AG08395 (cell line): ENCODE results near the gene DNTT.

Experiments used
- DNase-seq: peaks from one replicate; pipeline ENCODE4 v3.0.0; 2012; ENCODE audit warnings: mixed read lengths, low spot score

Gene DNTT

GRCh38 chr10:96309628-96310320 lies 5.5 kb downstream of the DNTT start:
- no peak for DNase-seq

DNA sequence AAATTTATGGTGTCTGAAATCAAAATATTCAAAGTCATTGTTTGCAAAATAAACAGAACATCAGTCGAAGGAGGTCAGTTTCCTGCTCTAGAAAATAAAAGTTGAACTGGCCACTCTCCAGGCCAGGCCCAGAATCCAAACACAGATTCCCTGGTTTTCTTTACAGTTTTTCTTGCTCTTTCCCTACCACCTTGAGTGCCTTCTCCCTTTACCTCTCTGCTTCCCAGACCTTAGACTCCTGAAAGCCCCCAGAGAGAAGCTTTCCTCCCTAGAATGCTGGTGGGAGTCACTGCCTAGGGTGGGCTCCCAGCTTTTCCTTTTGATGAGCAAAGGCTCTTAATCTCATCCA lies 6.1 kb downstream of the DNTT start:
- DNase-seq, result no peak

DNA sequence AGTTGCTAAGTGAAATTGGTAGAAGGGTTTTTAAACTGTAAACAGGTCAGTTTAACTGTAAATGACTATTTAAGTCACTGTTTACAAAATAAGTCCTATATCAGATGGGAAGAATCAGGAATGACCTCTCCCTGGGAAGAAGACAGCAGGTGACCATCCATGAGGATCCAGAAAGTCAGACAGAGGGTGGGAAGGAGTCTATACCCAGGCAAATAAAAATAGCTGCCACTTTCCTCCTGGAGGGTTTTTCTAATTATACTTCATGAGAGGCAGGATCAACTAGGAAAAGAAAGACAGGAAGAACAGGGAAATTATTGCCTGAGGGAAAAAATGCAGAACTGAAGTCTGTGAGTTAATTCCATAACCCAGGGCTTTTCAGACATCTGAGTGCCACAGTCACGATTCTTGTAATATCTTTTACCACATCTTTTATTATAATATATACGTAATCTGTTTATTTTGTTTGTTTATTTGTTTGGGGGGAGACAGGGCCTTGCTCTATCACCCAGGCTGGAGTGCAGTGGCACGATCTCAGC lies 7.0 kb downstream of the DNTT start:
- no peak for DNase-seq

DNA sequence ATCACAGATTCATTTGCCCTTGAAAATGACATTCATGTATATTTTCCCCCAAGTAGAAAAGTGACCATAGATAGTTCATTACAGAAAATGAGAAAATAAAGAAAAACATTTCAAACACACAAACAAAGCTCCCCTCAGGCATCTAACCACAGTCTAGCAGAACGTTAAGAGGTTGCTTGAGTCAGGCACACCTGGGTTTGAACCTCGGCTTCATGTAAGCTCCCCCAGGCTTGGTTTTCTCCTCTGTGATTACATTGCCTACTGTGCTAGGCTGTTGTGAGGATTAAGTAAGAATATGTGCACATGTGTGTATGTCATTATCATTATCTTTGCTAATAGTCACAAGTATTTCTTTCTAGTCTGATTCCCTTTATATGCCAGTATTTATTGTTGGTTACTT lies 9.1 kb downstream of the DNTT start:
- no peak for DNase-seq

DNA sequence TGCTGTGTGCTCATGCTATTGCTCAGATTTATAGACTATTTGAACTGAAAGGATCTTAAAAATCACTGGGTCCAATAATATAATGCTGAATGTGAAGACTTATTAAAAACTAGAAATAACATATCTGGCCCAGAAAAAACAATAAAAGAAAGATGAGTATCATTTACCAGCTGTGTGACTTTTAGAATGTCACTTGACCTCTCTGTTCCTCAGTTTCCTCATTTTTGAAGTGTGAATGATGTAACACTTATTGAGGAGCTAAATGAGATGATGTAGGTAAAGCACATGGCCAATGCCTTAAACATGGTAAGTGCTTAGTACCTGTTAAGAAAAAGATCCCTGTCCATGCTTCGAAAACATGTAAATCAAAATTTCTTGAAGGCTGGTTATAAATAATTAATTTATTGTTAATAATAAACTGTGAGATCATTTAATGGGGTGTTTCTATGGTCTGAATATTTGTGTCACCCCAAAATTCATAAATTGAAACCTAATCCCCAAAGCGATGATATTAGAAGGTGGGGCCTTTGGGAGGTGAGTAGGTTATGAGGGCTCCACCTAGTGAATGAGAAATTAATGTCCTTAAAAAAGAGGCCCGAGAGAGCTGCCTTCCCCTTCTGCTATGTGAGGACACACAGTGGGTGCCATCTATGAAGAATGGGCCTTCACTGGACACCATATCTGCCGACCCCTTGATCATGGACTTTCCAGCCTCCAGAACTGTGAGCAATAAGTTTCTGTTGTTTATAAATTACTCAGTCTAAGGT lies 13.0 kb downstream of the DNTT start:
- no peak for DNase-seq

DNA sequence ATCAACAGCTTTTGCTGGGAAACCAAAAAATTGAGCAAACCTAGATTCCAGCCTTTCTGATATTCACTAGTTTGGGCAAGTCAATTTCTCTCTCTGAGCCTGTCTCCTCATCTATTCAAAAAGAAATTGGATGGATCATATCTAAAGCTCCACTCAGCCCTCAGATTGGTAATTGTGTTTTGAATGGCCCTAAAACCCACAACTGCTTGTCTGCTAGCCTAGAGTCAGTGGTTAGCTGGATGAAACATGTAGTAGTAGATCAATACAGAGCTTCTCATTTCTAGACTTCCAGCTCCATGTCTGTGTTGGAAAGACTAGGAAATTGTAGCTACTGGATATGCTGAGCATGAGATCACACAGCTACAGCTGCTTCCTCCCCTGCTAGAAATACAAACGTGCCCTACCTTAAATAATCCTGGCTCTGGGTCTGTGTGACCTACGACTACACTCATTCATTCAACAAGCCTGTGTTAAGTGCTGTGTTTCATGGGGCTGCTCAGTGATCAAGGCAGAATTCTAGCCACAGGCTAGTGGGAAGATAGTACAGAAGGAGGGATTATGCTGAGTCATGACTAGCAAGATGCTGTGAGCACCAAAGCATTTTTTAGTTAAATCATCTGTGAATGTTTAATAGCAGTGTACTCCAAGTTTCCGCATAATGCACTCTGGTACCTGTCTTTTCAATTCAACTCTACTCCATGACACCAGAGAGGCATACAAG lies 15.7 kb downstream of the DNTT start:
- no peak for DNase-seq

DNA sequence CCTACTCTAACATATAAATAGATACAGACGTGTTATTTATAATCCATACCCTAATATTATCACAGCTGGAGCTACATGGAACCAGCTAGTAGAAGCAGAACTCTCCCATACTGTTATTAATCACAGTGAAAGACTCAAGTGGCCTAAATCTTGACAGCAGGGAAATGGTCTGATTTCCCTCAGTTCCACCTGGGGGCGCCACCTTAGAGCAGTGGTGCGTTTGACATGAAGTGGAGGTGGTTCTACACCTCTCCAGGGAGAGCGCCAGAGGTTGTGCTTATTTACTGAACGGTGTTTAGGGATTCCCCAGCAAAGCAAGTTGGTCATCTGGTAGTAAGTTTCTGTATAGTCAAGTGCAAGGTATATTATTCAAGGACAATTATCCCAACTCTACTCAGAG lies 17.6 kb downstream of the DNTT start:
- DNase-seq, result no peak

DNA sequence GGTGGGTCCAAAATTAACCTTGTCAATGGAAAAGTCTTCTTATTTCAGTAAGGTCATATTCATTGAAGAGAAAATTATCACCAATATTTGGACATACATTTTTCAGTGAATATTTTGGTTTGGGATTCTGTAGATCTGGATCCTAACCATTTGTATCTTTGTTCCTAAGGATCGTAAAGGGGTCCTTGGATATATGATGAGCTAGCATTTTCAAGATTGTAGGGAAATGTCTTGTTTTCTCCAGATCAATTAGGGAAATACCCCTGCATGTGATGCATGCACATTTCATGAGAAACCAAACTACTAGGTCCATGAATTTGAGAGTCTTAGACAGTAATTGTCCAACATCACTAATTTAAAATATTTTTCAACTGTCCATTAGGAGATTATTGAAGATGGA lies 18.0 kb downstream of the DNTT start:
- DNase-seq, result no peak

GRCh38 chr10:96324447-96324846 lies 20.2 kb downstream of the DNTT start:
- DNase-seq, result no peak

- DNase-seq, result no peak
Observed at GRCh38 chr10:96325719-96326373, 21.6 kb downstream of the DNTT start.

- DNase-seq, result no peak
Observed at GRCh38 chr10:96327462-96327861, 23.2 kb downstream of the DNTT start.

DNA sequence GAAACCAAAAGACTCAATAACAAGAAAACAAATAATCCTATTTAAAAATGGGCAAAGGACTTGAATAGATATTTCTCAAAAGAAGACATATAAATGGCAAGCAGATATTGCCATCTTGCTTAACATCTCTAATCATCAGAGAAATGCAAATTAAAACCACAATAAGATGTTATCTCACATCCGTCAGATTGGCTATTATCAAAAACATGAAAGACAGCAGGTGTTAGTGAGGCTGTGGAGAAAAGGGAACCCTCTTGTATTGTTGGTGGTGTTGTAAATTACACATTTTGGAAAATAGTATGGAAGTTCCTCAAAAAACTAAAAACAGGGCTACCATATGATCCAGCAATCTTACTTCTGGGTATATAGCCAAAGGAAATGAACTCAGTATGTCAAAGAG lies 28.9 kb downstream of the DNTT start:
- no peak for DNase-seq

- DNase-seq, result peak; percentile 71
Observed at GRCh38 chr10:96334616-96335526, 30.6 kb downstream of the DNTT start.

DNA sequence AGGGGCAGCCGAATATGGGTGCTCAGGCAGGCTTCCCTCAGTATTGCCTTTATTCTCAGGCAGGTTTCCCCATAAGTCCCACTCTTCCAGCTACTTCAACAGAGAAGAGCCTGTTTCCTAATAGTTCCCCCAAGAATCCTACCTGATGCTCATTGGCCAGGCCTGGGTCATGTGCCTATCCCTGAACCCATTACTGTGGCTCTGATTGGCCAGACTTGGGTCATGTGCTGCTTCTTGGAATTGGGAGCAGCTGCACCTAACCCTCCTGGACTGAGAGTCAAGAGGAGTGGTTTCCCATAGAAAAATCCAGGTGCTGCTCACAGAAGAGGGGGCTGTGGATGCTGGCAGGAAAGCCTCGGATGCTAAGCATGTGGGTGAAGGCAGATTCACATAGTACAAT lies 32.9 kb downstream of the DNTT start:
- no peak for DNase-seq

GRCh38 chr10:96338279-96338925 lies 34.2 kb downstream of the DNTT start:
- DNase-seq, result no peak

DNA sequence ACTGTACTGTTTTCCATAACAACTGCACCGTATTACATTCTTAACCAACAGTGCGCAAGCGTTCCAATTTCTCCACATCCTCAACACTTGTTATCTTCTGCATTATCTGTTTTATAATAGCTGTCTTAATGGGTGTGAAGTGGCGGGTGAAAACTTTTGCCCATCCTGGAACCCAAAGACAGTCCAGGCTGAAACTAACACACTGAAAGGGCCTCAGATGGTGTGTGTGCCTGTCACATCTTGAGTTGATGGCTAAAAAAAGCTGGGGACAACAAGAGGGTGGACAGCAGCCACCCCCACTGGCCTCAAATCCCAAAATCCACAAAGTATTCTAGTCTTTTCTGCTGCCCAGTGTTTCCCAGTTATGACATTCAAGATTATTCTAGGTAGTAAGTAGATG lies 35.1 kb downstream of the DNTT start:
- no peak for DNase-seq

GRCh38 chr10:96339956-96340904 lies 36.0 kb downstream of the DNTT start:
- DNase-seq, result peak; percentile 48

GRCh38 chr10:96341219-96342182 lies 37.3 kb downstream of the DNTT start:
- no peak for DNase-seq
